Left lung (tissue), 10 donors: ENCODE measurements around the gene IGSF9B. TPM values are rescaled to one million over a fixed set of nuclear protein-coding genes. Genes with fewer than 3 reads are reported as not detected.

Source experiments
- ATAC-seq: fragments of 200-7000 bp; cut with Tn5 transposase; one replicate; pipeline ENCODE4 v1.9.1; 2020; ENCODE audit warnings: moderate library complexity
- DNase-seq, 4 donors: peaks; one replicate each; pipeline ENCODE4 v3.0.0-alpha.2; 2013 to 2020
- H3K27ac ChIP-seq, 2 donors: fragments of 200-600 bp; sonication (generic) in 1 of 2; one replicate each; pipeline versions ENCODE4 v1.5.0 to v1.8.0; 2020 to 2021
- H3K27me3 ChIP-seq, 2 donors: fragments of 200-600 bp; sonication (generic) in 1 of 2; one replicate each; pipeline versions ENCODE4 v1.5.0 to v1.8.0; 2020 to 2021
- H3K36me3 ChIP-seq, 2 donors: fragments of 200-600 bp; sonication (generic) in 1 of 2; one replicate each; pipeline versions ENCODE4 v1.5.0 to v1.8.0; 2020 to 2021
- H3K4me1 ChIP-seq, 2 donors: fragments of 200-600 bp; one replicate each; pipeline ENCODE4 v1.8.0; 2021
- H3K4me3 ChIP-seq, 2 donors: fragments of 200-600 bp; sonication (generic) in 1 of 2; one replicate each; pipeline versions ENCODE4 v1.5.0 to v1.8.0; 2020 to 2021; ENCODE audit warnings: mild to moderate bottlenecking in 1 of 2
- H3K9me3 ChIP-seq, 2 donors: fragments of 200-600 bp; sonication (generic) in 1 of 2; one replicate each; pipeline versions ENCODE4 v1.5.0 to v1.8.0; 2020 to 2021
- intact Hi-C, 2 donors: fragments of 100-400 bp; cut with DNase I; formaldehyde crosslinking; loops; one replicate each; pipeline versions ENCODE4 v1.11.2 to v1.14.2; 2022
- polyA plus RNA-seq, 6 donors: library from polyadenylated mRNA; unstranded; fragments of 120-200 nt; gene quantifications; one replicate each; pipeline ENCODE4 v1.2.1, GENCODE V29; 2013; ENCODE audit not compliant: insufficient read length in 6 of 6
- total RNA-seq, 2 donors: library from RNA; stranded (reverse); fragmentation: NEBNext Ultra II Directional; extraction: Animal tissue kit (Norgen Biotek cat#: 25700); gene quantifications; one replicate each; pipeline ENCODE4 v1.2.1, GENCODE V29; 2021
- TF ChIP-seq, protein P1 (sequence below), 2 donors: fragments of 200-600 bp; sonication (generic) in 1 of 2; IDR thresholded peaks; one replicate each; pipeline versions ENCODE4 v1.5.0 to v1.8.0; 2021; ENCODE audit warnings: antibody characterized with exemption in 2 of 2
- donor health status: DM: no; HTN: yes; CAD: no.
- donor health status: DM: no; HTN: no; CAD: no.

Gene IGSF9B
- total and polyA plus RNA-seq, 8 donors, result 1.8 to 9.9 (median 2.8) TPM

DNA sequence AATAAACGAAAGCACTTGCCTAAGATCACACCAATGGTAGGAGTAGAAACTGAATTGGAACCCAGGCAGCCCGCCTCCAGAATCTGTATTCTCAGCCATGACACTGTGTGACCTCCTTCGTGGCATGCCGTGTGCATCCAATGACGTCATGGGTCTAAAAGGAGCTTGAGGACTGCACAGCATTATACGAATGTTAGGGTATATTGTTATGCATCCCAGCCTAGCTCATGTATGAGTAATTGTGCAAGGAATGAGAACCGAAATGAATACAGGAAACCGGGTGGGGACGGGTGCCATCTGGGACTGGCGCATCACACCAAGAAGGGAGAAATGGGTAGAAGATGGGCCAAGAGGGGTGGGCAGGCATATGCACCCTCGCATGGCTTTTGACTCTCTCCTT lies 12.3 kb upstream of the IGSF9B start:
- Histone ChIP-seq H3K27me3 (peaks cover 0 to 30% of the 10 kb centered on the region in 2 donors), H3K9me3 (no peaks in the 10 kb centered on the region), H3K4me3 (no peak overlapping the region), H3K4me1 (peaks cover 0 to 5% of the 10 kb centered on the region in 2 donors), H3K27ac (no peak overlapping the region), H3K36me3 (no peaks in the 10 kb centered on the region)
- no peak for ATAC-seq
- peak in 1 of 4 donors; percentile 17 for DNase-seq
- TF ChIP-seq, protein P1, sequence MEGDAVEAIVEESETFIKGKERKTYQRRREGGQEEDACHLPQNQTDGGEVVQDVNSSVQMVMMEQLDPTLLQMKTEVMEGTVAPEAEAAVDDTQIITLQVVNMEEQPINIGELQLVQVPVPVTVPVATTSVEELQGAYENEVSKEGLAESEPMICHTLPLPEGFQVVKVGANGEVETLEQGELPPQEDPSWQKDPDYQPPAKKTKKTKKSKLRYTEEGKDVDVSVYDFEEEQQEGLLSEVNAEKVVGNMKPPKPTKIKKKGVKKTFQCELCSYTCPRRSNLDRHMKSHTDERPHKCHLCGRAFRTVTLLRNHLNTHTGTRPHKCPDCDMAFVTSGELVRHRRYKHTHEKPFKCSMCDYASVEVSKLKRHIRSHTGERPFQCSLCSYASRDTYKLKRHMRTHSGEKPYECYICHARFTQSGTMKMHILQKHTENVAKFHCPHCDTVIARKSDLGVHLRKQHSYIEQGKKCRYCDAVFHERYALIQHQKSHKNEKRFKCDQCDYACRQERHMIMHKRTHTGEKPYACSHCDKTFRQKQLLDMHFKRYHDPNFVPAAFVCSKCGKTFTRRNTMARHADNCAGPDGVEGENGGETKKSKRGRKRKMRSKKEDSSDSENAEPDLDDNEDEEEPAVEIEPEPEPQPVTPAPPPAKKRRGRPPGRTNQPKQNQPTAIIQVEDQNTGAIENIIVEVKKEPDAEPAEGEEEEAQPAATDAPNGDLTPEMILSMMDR (IDR thresholded peaks at IDR 0.05), result no peak
- intact Hi-C loops, result no loop called here

DNA sequence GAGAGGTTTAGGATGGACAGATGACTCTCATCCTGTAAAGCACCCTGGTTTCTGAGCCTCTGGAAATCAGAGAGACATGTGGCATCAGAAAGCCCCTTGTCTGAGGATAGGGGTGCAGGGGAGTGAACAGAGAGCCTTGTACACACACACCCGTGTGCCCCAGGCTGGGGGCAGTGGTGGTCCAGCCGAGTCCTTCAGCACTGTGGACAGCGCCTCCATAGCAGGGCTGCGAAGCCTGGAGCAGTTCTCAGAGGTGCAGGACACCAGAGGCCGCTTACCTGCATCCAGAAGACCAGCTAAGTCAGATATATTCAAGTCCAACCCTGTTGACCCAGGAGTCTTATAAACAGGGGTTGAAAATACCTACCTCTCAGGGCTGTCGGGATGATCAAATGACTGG lies 11.5 kb upstream of the IGSF9B start:
- no peak for ATAC-seq
- DNase-seq, result peak in 1 of 4 donors; percentile 63
- intact Hi-C loops, result no loop called here
- H3K4me1 ChIP-seq, result peaks cover 0 to 5% of the 10 kb centered on the region in 2 donors
- H3K27me3 ChIP-seq, result peaks cover 0 to 27% of the 10 kb centered on the region in 2 donors
- H3K27ac ChIP-seq, result no peak overlapping the region
- TF ChIP-seq, protein P1 (IDR thresholded peaks at IDR 0.05), result no peak
- no peaks in the 10 kb centered on the region for H3K9me3 ChIP-seq
- no peak overlapping the region for H3K4me3 ChIP-seq
- no peaks in the 10 kb centered on the region for H3K36me3 ChIP-seq

DNA sequence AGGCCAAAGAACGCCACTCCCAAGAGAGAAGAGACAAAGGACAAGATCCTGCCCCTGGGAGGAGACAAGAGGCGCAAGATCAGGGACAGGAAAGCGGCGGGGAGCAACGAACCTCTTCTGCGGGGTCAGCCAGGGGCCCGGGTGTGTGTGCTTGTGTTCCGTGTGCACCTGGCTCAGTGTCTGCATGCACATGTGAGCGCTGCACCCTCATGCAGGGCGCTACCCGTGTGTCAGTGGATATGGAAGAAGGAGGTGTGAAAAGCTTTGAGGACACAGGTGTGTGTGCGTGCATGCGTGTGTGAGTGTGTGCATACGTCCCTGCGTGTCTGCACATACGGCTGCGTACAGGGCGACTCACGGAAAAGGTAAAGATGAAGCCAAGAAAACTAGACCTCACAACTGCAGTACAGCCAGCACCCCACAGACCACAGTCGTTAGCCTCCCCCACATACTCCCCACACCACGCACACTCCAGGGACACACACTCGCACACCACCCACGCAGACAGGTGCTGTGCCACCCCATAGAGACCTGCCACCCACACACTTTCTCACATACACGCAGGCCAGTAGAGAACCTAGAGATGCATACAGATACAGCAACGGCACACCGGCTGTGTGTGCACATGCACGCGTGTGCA lies 11.0 kb upstream of the IGSF9B start:
- no peaks in the 10 kb centered on the region for H3K9me3 ChIP-seq
- no peak overlapping the region for H3K27ac ChIP-seq
- H3K36me3 ChIP-seq, result no peaks in the 10 kb centered on the region
- peaks cover 0 to 5% of the 10 kb centered on the region in 2 donors for H3K4me1 ChIP-seq
- H3K27me3 ChIP-seq, result peaks cover 0 to 27% of the 10 kb centered on the region in 2 donors
- DNase-seq, result peak in 1 of 4 donors; percentile 59
- intact Hi-C loops, result no loop called here
- TF ChIP-seq, protein P1 (IDR thresholded peaks at IDR 0.05), result no peak
- H3K4me3 ChIP-seq, result no peak overlapping the region
- no peak for ATAC-seq

DNA sequence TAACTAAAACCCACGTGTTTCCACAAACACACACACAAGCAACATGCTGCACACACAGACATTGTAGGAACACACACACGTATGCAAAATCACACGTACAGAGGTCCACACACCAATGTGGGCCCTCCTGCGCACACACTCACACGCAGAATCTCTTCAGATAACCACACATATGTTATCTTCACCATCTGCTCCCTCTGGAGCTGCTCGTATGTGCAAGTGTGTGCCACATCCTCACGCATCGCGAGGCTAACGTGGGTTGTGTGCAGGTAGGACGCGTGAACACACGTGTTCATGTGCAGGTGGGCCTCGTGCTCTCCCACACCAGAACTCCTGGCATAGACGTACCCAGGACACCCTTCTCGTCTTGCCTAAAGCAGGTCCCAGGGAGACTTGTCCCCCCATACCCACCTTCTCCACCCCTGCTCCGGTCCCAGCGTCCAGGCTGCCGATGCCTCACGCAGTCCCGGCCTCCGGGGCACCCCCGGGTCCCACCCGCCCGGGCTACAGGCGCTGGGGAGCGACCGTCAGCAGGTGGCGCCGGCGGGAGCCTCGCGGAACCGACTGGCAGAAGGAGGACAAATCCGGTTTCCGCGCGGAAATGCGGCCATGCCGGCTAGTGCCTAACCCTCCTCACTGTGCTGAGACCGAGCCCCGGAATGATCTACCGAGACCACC lies 10.3 kb upstream of the IGSF9B start:
- no peaks in the 10 kb centered on the region for H3K9me3 ChIP-seq
- TF ChIP-seq, protein P1 (IDR thresholded peaks at IDR 0.05), result no peak
- ATAC-seq (no peak), DNase-seq (peak in 1 of 4 donors; percentile 82)
- peaks cover 0 to 5% of the 10 kb centered on the region in 2 donors for H3K4me1 ChIP-seq
- H3K36me3 ChIP-seq, result no peaks in the 10 kb centered on the region
- H3K27ac ChIP-seq, result no peak overlapping the region
- peaks cover 0 to 27% of the 10 kb centered on the region in 2 donors for H3K27me3 ChIP-seq
- H3K4me3 ChIP-seq, result no peak overlapping the region
- intact Hi-C loops, result no loop called here

DNA sequence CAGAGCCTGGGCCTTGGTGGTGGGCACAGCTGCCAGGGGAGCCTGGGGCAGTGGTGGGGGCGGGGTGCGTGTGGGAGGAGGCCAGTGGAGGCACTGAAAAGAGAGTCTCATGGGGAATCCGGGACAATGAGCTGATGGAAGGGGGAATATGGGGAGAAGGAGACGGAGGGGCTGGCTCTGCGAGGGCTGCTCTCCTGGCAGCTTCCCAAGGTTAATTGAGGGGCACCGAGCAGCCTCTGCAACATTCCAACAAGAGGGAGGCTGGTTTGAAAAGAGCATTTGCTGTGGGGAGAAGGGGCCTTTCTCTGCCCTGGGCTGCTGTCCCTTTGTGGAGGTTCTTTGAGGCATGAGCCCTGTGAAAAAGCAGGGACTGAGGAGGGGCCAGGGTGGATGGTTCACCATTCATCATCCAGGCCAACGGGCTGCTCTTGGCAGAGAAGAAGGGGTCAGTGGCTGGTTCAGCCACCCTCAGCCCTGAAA lies 9.4 kb upstream of the IGSF9B start:
- Histone ChIP-seq H3K27me3 (peaks cover 0 to 27% of the 10 kb centered on the region in 2 donors), H3K4me3 (no peak overlapping the region), H3K36me3 (no peaks in the 10 kb centered on the region), H3K4me1 (peaks cover 0 to 5% of the 10 kb centered on the region in 2 donors), H3K9me3 (no peaks in the 10 kb centered on the region), H3K27ac (no peak overlapping the region)
- intact Hi-C loops, result no loop called here
- no peak for ATAC-seq
- TF ChIP-seq, protein P1 (IDR thresholded peaks at IDR 0.05), result no peak
- DNase-seq, result peak in 1 of 4 donors; percentile 29
